Esophagus squamous epithelium (tissue), 5 donors: Measurements from ENCODE around the gene EPB41L2. TPM values are rescaled to one million over a fixed set of nuclear protein-coding genes. Genes with fewer than 3 reads are reported as not detected.

Experiments
- DNase-seq: peaks from one replicate; lab custom pipeline; 2025; lab: John Stamatoyannopoulos, UW
- H3K27ac ChIP-seq, 4 donors: fragments of 200-600 bp; sonication (generic); one replicate each; pipeline ENCODE4 v1.5.1; 2016 to 2019; ENCODE audit warnings: mild to moderate bottlenecking in 1 of 4
- H3K27me3 ChIP-seq, 4 donors: fragments of 200-600 bp; sonication (generic); 1 replicate in 3 of 4; 2 replicates in 1 of 4; pipeline versions ENCODE4 v1.5.1 to v1.6.0; 2017 to 2021; ENCODE audit warnings: antibody characterized with exemption in 1 of 4
- H3K36me3 ChIP-seq, 3 donors: fragments of 200-600 bp; sonication (generic); one replicate each; pipeline ENCODE4 v1.5.1; 2016 to 2019
- H3K4me1 ChIP-seq, 3 donors: fragments of 200-600 bp; sonication (generic); one replicate each; pipeline ENCODE4 v1.5.1; 2017 to 2019
- H3K4me3 ChIP-seq, 4 donors: fragments of 200-600 bp; sonication (generic); 1 replicate in 3 of 4; 2 replicates in 1 of 4; pipeline ENCODE4 v1.5.1; 2016 to 2019; ENCODE audit warnings: mild to moderate bottlenecking in 2 of 4, moderate library complexity in 1 of 4
- H3K9me3 ChIP-seq, 3 donors: fragments of 200-600 bp; sonication (generic); one replicate each; pipeline ENCODE4 v1.5.1; 2016 to 2019
- POLR2A ChIP-seq, 4 donors: fragments of 450-650 bp; IDR thresholded peaks; one replicate each; pipeline ENCODE4 v1.6.1; 2017; ENCODE audit warnings: antibody characterized with exemption in 4 of 4, mild to moderate bottlenecking in 4 of 4, moderate library complexity in 3 of 4
- WGBS, 2 donors: methylation state at CpG; one replicate each; pipeline ENCODE4 v1.1.5; 2018; 5-methylcytosine and 5-hydroxymethylcytosine counted together
- intact Hi-C: fragments of 100-400 bp; cut with DNase I; formaldehyde crosslinking; loops from one replicate; pipeline ENCODE4 v1.15.0; 2022
- total RNA-seq, 4 donors: library from RNA; depleted of rRNA; stranded (reverse); fragments of >200 nt; gene quantifications; one replicate each; pipeline ENCODE4 v1.1.0, GENCODE V29; 2016
- TF ChIP-seq, protein P1 (sequence below), 6 experiments: fragments of 450-650 bp in 4 of 6; fragments of 200-600 bp in 2 of 6; sonication (generic) in 2 of 6; IDR thresholded peaks; one replicate each; pipeline ENCODE4 v1.5.1; 2016 to 2019; ENCODE audit warnings: antibody characterized with exemption in 6 of 6, mild to moderate bottlenecking in 4 of 6, moderate library complexity in 4 of 6
- donor health status: DM: yes; HTN: yes; CAD: no.

Gene EPB41L2
- total RNA-seq, 4 donors from 2014 or later = 6.2 to 58.0 (median 14.9) TPM

DNA sequence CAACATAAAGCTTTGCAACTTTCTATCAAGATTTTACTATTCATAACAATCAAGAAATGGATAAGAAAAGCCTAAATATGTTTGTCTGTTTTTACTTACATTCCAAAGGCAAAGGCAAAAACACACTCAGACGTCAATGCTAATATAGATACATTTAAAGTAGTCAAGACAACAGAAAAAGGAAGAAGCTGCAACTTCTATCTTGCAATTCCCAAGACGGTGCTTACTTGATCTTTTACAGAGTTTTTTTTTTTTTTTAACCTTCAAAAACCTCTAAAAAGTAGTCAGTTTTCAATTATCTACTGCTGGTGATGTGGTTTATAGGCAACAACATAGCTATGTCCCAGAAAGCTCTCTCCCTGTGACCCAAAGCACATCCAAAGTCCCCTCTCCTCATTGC is 58.1 kb downstream of the EPB41L2 start:
- peaks cover 4 to 52% (median 5%) of the 10 kb centered on the region in 3 donors for H3K4me1 ChIP-seq
- no peak overlapping the region for H3K27ac ChIP-seq
- TF ChIP-seq, protein P1, sequence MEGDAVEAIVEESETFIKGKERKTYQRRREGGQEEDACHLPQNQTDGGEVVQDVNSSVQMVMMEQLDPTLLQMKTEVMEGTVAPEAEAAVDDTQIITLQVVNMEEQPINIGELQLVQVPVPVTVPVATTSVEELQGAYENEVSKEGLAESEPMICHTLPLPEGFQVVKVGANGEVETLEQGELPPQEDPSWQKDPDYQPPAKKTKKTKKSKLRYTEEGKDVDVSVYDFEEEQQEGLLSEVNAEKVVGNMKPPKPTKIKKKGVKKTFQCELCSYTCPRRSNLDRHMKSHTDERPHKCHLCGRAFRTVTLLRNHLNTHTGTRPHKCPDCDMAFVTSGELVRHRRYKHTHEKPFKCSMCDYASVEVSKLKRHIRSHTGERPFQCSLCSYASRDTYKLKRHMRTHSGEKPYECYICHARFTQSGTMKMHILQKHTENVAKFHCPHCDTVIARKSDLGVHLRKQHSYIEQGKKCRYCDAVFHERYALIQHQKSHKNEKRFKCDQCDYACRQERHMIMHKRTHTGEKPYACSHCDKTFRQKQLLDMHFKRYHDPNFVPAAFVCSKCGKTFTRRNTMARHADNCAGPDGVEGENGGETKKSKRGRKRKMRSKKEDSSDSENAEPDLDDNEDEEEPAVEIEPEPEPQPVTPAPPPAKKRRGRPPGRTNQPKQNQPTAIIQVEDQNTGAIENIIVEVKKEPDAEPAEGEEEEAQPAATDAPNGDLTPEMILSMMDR (IDR thresholded peaks at IDR 0.05) = no peak
- no peak for TF ChIP-seq POLR2A (IDR thresholded peaks at IDR 0.05)
- intact Hi-C loops = no loop called here
- peaks cover 0 to 17% (median 12%) of the 10 kb centered on the region in 3 donors for H3K9me3 ChIP-seq
- DNase-seq = no peak
- no peak overlapping the region for H3K4me3 ChIP-seq
- WGBS, 2 donors = 71% methylated on average over 2 of the region's 2 CpGs
- H3K36me3 ChIP-seq = no peaks in the 10 kb centered on the region
- no peaks in the 10 kb centered on the region for H3K27me3 ChIP-seq

DNA sequence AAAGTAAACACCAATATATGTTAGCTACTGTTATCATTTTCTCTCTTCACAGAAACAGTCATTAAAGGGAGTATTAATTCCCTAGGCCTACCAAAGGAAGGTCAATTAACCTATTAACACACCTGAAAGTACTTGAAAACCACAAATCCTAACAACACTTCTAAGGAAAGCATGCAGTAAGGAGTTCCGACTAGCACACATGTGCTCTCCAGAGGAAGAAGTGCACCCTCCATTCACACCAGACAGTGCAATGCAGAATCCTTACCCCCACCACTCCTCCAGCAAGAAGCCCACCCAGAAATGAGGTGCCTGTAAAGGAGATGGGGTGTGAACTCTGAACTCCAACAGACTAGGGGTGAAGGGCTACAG is 58.7 kb downstream of the EPB41L2 start:
- Histone ChIP-seq H3K4me1 (peaks cover 4 to 52% (median 5%) of the 10 kb centered on the region in 3 donors), H3K36me3 (no peaks in the 10 kb centered on the region), H3K27ac (no peak overlapping the region), H3K27me3 (no peaks in the 10 kb centered on the region), H3K9me3 (peaks cover 0 to 17% (median 12%) of the 10 kb centered on the region in 3 donors), H3K4me3 (no peak overlapping the region)
- intact Hi-C loops = no loop called here
- TF ChIP-seq, protein P1 (IDR thresholded peaks at IDR 0.05) = no peak
- TF ChIP-seq POLR2A (IDR thresholded peaks at IDR 0.05) = no peak
- WGBS, 2 donors = 80% methylated on average over 1 of the region's 1 CpG; no CpG with 5 or more reads in 1 of the 2 donors
- DNase-seq = no peak

DNA sequence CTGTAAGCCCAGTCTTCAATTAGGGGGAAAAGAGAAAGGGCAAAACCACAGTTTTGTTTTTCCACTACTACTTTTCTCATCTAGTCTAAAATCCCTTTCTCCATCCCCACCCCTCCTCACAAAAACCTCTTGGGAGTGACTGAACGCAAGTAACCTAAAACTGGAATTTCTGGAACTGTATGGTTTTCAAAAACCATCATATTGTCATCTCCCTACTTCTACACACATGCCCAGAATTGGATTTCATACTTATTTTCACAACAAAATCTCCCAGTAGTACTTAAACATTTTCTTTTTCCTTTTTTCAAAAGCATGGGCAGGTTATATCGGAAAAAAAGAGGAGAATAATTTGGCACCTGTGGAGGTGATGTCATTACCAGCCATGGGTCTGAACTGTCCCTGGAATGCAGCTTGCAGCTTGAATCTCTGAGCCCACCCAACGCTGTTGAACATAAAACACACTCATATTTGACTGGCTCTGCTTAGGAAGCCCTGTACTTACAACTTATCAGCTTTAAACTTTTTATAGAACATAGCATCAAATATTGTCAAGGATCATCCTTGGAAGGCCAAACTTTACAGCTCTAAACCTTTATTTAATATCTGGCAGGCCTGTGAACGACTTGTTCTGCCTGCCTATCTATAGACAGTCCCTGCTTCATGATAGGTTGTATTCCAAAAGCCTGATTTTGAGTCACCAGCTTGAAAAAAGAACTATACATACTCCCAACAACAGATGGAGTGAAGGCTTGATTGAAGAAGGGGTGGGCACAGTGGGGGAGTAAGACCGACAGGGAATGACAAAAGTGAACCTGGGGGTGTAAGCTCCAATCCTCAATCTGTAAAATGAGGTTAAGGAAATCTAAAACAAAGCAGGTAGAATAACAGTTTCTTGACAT is 59.3 kb downstream of the EPB41L2 start:
- Histone ChIP-seq H3K4me1 (peaks cover 4 to 52% (median 5%) of the 10 kb centered on the region in 3 donors), H3K4me3 (no peak overlapping the region), H3K36me3 (no peaks in the 10 kb centered on the region), H3K9me3 (peaks cover 0 to 17% (median 12%) of the 10 kb centered on the region in 3 donors), H3K27ac (no peak overlapping the region), H3K27me3 (no peaks in the 10 kb centered on the region)
- no peak for DNase-seq
- no peak for TF ChIP-seq POLR2A (IDR thresholded peaks at IDR 0.05)
- TF ChIP-seq, protein P1 (IDR thresholded peaks at IDR 0.05) = no peak
- intact Hi-C loops = no loop called here
- 72 to 79% methylated on average over 5 of the region's 5 CpGs for WGBS, 2 donors

DNA sequence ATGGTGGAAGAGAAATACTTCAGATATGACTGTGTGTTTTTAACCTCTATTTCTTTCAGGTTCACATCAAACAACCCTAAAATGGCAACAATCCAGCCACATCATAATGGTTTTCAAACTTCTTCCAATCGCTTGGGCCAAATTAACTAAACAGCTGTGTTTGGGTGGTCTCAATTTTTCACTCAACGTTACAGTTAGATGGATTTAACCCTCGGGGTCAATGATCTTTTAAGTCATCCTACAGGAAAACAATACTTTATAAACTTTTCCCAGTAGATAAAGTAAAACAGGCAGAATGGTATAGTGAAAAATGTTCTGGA is 60.4 kb downstream of the EPB41L2 start:
- Histone ChIP-seq H3K4me3 (no peak overlapping the region), H3K4me1 (peaks cover 4 to 52% (median 5%) of the 10 kb centered on the region in 3 donors), H3K9me3 (peaks cover 0 to 9% (median 2%) of the 10 kb centered on the region in 3 donors), H3K27ac (peak overlapping the region in 1 of 4 donors; percentile 7), H3K36me3 (no peaks in the 10 kb centered on the region), H3K27me3 (no peaks in the 10 kb centered on the region)
- intact Hi-C loops = no loop called here
- 48 to 59% methylated on average over 3 of the region's 3 CpGs for WGBS, 2 donors
- TF ChIP-seq, protein P1 (IDR thresholded peaks at IDR 0.05) = no peak
- no peak for TF ChIP-seq POLR2A (IDR thresholded peaks at IDR 0.05)
- DNase-seq = no peak

DNA sequence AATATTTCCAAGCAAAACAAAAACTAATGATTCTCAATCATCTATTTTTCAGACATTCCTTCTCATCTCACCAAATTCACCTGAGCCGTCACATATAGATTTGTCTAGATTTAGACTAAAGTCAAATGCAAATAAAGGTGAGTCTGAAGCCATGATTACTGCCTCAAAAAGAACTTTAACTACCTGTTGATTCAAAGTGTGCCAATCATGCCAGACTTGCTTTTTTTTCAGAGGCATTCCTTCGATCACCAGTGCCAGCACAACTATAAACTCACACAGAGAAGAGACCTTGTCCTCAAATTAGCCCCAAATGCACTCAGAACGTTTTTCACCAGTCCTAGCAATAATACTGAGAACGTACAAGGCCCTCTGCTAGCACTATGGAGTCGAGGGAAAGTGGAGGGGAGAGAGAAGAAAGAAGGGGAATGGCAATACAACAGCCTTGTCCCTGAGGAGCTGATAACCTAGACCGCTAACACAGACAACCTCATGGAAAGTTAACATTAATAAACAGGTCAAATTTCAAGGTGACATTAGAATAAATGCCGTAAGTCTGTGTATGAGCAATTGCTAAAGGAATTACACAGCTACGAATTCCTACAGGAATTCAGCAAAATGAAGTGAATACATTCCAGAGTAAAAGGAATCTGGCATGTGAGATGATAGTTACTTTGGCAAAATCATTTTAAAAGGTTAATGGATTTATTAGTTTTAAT is 60.9 kb downstream of the EPB41L2 start:
- no peaks in the 10 kb centered on the region for H3K36me3 ChIP-seq
- intact Hi-C loops = no loop called here
- H3K4me1 ChIP-seq = peaks cover 4 to 52% (median 5%) of the 10 kb centered on the region in 3 donors
- H3K27ac ChIP-seq = peak overlapping the region in 3 of 4 donors; percentile 7 to 26 (median 20)
- no peak for DNase-seq
- H3K27me3 ChIP-seq = no peaks in the 10 kb centered on the region
- WGBS, 2 donors = 48 to 49% methylated on average over 7 to 8 of the region's 8 CpGs
- peaks cover 0 to 4% (median 0%) of the 10 kb centered on the region in 3 donors for H3K9me3 ChIP-seq
- TF ChIP-seq, protein P1 (IDR thresholded peaks at IDR 0.05) = no peak
- no peak for TF ChIP-seq POLR2A (IDR thresholded peaks at IDR 0.05)
- peak overlapping the region in 2 of 4 donors; percentile 25 to 39 for H3K4me3 ChIP-seq
